ENCODE measurements around the gene C1orf167.

The C1orf167 gene

GRCh38 chr1:11720525-11720924 lies 41.5 kb upstream of the C1orf167 start:
- no peak for DNase-seq (ENCODE audit: extremely low spot score)
- no peak for TF ChIP-seq CTCF (IDR thresholded peaks at IDR 0.05; ENCODE audit: control extremely low read depth, extremely low read depth, low read depth, missing control alignments)
- ChIA-PET POLR2A (no interaction called here), CTCF (interaction anchor here (1.2 to 5.2 kb wide), 15 partner anchors 13 to 683 kb away, joined by 3 to 84 read pairs (median 6); partner anchors contain the start of gene FBXO6)

GRCh38 chr1:11721311-11721710 lies 40.7 kb upstream of the C1orf167 start:
- CTCF ChIA-PET: interaction anchor here (1.0 to 5.2 kb wide), 8 partner anchors 13 to 684 kb away, joined by 3 to 84 read pairs (median 11); partner anchors contain the start of genes AGTRAP and FBXO6
- TF ChIP-seq CTCF (IDR thresholded peaks at IDR 0.05; ENCODE audit: control extremely low read depth, extremely low read depth, low read depth, missing control alignments): no peak
- DNase-seq (ENCODE audit: extremely low spot score): no peak
- POLR2A ChIA-PET: no interaction called here

GRCh38 chr1:11722538-11722937 lies 39.5 kb upstream of the C1orf167 start:
- ChIA-PET POLR2A (interaction anchor here (0.6 kb wide), 1 partner anchor 59 kb away, joined by 4 read pairs; the partner anchor contains the start of gene FBXO6), CTCF (interaction anchor here (0.8 to 5.2 kb wide), 5 partner anchors 13 to 79 kb away, joined by 3 to 84 read pairs (median 4); partner anchors contain the start of genes AGTRAP and FBXO6)
- DNase-seq (ENCODE audit: extremely low spot score): no peak

GRCh38 chr1:11725616-11726015 lies 36.4 kb upstream of the C1orf167 start:
- ChIA-PET POLR2A (interaction anchor here (1.1 kb wide), 1 partner anchor 10 kb away, joined by 3 read pairs; the partner anchor contains the start of gene AGTRAP), CTCF (interaction anchor here (0.8 to 1.4 kb wide), 4 partner anchors 16 to 80 kb away, joined by 3 read pairs; no protein-coding TSS in a partner anchor)
- no peak for DNase-seq (ENCODE audit: extremely low spot score)
- TF ChIP-seq CTCF (IDR thresholded peaks at IDR 0.05; ENCODE audit: control extremely low read depth, extremely low read depth, low read depth, missing control alignments): no peak

More at GRCh38 chr1:11722538-11722937, 39.5 kb upstream of the C1orf167 start:
- TF ChIP-seq CTCF (IDR thresholded peaks at IDR 0.05; ENCODE audit: control extremely low read depth, extremely low read depth, low read depth, missing control alignments): no peak

GRCh38 chr1:11727119-11727518 lies 34.9 kb upstream of the C1orf167 start:
- ChIA-PET CTCF (interaction anchor here (1.0 to 1.7 kb wide), 3 partner anchors 17 to 77 kb away, joined by 3 to 5 read pairs (median 4); partner anchors contain the start of gene FBXO6), POLR2A (interaction anchor here (0.7 kb wide), 1 partner anchor 224 kb away, joined by 3 read pairs; no protein-coding TSS in a partner anchor)
- DNase-seq (ENCODE audit: extremely low spot score): no peak
- no peak for TF ChIP-seq CTCF (IDR thresholded peaks at IDR 0.05; ENCODE audit: control extremely low read depth, extremely low read depth, low read depth, missing control alignments)

GRCh38 chr1:11728126-11728806 lies 33.7 kb upstream of the C1orf167 start:
- DNase-seq (ENCODE audit: extremely low spot score): no peak
- ChIA-PET CTCF (interaction anchor here (1.2 kb wide), 1 partner anchor 56 kb away, joined by 3 read pairs; no protein-coding TSS in a partner anchor), POLR2A (no interaction called here)
- no peak for TF ChIP-seq CTCF (IDR thresholded peaks at IDR 0.05; ENCODE audit: control extremely low read depth, extremely low read depth, low read depth, missing control alignments)

Measured in GM10248 (cell line).